GM19328 (cell line): ENCODE results near the gene QKI.

Experiments used
- ATAC-seq: cut with Tn5 transposase; IDR thresholded peaks from one replicate; pipeline ENCODE4 v1.9.1; 2021; ENCODE audit warnings: mild to moderate bottlenecking, moderate library complexity; ENCODE audit not compliant: unreplicated experiment

Gene QKI

DNA sequence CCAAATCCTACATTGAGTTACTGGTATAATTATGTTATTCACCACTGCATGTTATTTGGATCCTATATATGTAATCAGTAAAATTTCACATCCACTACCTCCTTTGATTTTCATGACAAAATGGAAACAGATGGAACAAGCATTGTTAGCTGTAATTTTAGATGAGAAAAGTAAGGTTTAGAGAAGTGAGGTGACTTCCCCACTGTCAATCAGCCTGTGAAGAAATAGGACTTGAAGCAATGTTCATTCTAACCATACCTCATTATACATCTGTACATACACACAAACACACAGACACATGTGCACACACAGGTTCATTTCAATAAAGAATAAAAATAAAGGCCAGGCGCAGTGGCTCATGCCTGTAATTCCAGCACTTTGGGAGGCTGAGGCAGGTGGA is 23.7 kb upstream of the QKI start:
- ATAC-seq = no peak

- ATAC-seq = no peak
Observed at GRCh38 chr6:163391985-163392384, 22.5 kb upstream of the QKI start.

GRCh38 chr6:163392533-163392932 is 22.0 kb upstream of the QKI start:
- no peak for ATAC-seq

- ATAC-seq = no peak
Observed at GRCh38 chr6:163393923-163394322, 20.6 kb upstream of the QKI start.

- ATAC-seq = no peak
Observed at GRCh38 chr6:163394659-163395058, 19.9 kb upstream of the QKI start.

- no peak for ATAC-seq
Observed at GRCh38 chr6:163395122-163395830, 19.2 kb upstream of the QKI start.

DNA sequence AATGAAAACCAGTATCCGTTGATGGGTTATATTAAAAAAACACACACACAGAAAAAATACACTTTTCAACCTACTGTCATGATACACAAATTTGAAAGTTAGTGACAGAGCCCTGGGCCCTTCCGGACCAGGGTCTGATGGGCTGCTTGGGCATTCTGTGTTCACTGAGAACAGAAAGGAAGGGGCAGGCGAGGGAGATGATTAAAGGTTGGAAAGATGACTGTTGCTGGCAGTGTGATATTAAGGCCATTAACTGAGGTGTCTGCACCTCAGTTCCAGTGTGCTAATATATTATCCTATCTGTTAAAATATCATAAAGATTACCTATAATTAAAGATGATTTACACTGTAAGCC is 18.7 kb upstream of the QKI start:
- ATAC-seq = no peak

- no peak for ATAC-seq
Observed at GRCh38 chr6:163397326-163397725, 17.2 kb upstream of the QKI start.

- no peak for ATAC-seq
Observed at GRCh38 chr6:163398115-163398514, 16.4 kb upstream of the QKI start.

GRCh38 chr6:163398815-163399214 is 15.7 kb upstream of the QKI start:
- peak; percentile 43 for ATAC-seq

DNA sequence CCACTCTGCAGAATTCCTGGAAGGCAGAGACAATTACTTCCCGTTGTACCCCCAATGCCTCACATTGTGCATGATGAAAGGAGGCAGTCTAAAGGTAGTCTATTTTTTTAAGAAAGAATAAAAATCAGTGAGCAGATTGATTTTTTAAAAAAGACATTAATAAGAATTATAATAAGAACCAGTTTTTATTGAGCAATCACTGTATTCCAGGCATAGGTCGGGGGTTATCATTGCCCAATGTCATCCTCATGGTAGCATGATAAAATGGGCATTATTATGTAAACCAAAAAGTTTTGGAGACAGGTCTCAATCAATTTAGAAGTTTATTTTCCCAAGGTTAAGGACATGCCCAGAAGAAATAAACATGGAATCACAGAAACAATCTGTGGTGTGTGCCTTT is 14.0 kb upstream of the QKI start:
- ATAC-seq = no peak

- no peak for ATAC-seq
Observed at GRCh38 chr6:163401039-163401885, 13.3 kb upstream of the QKI start.

GRCh38 chr6:163402616-163403015 is 11.9 kb upstream of the QKI start:
- ATAC-seq = no peak

DNA sequence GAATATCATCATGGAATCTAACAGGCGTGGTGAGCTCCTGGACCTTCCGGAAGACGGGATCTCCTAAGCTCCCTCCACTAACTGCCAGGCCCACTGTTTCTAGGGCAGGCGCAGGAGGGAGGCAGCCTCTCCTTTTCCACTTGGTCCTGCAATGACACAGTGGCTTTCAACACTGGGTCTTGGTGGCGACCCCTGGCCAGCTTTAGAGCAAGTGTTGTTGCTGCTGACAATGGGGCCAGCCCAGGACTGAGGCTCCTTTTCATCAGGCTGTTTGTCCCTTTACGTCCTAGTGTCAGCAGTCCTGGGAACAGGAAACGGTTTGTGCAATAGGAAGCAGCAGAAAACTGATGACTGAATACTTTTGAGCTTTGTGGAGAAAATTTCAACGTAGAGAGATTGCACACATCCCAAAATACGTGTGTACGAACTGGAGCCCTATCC is 9.7 kb upstream of the QKI start:
- no peak for ATAC-seq

DNA sequence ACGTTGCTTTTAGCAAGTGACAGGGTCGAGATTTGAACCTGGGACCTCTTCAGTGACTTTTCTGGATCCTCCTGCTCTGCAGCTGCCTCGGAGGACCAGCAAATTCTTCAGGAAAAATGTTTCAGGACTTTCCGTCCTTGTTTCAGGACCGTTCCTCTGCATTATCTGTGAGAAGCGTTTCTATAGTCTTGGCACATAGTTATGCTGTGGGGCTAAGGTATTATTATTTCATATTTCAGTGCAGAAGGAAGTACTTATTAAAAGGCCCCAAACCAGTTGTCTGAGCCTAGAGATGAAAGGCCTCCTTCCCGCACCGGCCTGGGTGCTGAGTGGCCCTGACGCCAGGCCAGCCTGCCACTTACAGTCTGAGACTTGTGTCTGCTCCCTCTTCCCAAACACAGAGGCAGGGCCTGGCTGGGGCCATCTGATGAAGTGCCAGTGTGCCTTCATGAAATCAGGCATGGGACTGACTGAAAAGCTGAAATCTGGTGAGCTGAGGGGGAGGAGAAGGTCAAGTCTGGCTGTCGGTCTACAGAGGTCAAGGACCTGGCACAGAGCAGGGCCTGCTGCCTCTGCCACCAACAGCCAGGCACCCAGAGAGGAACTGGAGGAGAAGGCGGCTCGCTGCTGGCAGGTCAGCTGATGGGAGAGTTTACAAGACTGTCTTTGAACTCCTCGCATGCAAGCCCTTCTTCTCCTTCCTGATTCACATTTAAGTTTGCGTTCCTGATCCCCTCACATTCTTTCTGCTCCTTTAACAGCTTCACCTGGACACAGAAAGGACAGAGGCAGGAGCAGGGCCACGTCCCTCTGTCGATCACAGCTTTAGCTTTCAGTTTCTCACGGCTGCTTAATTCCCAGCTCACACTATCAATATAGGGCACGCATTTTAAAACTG is 8.9 kb upstream of the QKI start:
- ATAC-seq = peak; percentile 76

DNA sequence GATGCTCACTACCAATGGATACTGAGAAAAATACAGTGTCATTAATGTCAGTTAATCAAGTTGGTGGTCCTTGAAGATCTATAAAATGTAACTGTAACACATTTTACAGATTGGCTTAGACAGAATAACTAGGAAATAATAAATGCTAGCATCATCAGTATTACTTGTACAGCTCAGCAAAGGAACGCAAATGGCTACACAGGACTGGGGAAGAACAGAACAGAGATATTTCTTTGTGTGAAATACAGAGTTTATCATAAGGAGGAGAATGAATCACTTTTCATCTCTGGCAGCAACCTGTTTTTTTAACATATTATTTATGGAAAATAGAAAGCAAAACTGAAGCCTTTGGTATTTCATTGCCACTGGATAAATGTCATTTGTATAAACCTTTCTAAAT is 8.2 kb upstream of the QKI start:
- peak; percentile 8 for ATAC-seq

- no peak for ATAC-seq
Observed at GRCh38 chr6:163406830-163407229, 7.7 kb upstream of the QKI start.

- ATAC-seq = no peak
Observed at GRCh38 chr6:163408352-163408991, 6.0 kb upstream of the QKI start.

DNA sequence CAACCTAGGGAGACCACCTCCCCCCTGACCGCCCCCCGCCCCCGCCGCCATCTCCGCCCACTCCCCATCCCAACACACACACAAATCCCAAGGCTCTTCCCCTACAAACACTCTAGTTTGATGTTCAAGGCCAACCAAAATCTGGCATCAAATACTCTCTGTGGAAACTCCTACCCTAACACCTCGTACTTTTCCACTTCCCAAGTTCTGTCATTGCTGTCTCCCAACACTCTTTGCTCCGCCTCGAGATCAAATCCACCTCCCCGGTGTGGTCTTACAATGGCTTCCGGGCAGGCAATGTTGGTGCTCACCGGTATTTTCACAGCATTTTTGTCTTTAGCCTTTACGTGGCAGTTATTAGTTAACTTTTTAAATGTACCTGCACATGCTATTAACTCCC is 4.8 kb upstream of the QKI start:
- ATAC-seq = no peak

DNA sequence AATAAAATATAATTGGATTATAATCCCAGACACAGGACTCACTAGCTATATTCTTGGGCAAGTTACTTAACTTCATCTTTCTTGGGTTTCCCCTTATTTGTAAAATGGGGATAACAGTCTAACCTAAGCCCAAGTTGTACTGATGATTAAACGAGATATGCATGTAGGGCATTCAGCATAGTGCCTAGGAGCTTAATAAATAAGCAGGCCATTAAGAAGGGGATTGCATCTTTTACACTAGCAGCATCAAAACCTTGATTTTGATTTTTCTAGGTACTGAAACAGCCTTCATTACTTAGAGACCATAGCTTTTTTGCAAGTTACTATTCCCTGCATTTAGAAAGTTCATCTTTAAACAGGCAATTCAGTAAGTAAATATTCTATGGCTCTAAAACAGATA is 2.2 kb upstream of the QKI start:
- ATAC-seq = no peak

DNA sequence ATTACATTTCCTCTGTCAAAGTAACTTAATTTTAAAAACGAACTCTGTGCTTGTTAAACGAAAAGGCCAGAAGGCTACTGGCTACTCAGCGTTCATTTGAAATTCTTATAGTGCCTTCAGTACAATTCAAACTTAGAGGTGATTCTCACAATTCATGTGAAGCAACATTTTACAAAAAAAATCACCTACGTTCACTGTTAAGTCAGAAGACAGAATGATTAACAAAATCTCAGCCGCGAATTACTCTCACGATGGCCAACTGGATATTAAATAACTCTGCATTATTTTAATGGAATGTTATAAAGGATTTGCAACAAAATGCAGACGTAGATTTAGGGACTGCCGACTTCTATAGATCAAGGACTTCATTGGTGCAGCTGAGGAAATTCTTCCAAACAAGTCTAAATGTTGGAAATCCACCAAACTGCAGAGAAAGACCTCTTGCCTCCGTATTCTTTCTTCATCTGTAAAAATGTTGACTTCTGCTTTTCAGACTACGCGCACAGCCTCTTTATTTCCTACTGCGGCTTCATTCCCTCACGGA is 1.6 kb upstream of the QKI start:
- ATAC-seq = no peak
